Left colon (tissue), 2 donors: ENCODE data around the gene DACT3. TPM values are rescaled to one million over a fixed set of nuclear protein-coding genes. Genes with fewer than 3 reads are reported as not detected.

ENCODE experiments used
- ATAC-seq: fragments of 200-7000 bp; cut with Tn5 transposase; one replicate; pipeline ENCODE4 v1.9.1; 2020; ENCODE audit warnings: mild to moderate bottlenecking, moderate library complexity
- DNase-seq, 2 donors: peaks; one replicate each; pipeline ENCODE4 v3.0.0-alpha.2; 2020
- intact Hi-C, 2 donors: fragments of 100-400 bp; cut with DNase I in 1 of 2; cut with micrococcal nuclease in 1 of 2; formaldehyde crosslinking; loops; one replicate each; pipeline versions ENCODE4 v1.11.2 to v1.14.0; 2022; cut with DNase I, micrococcal nuclease
- long read RNA-seq: library from polyadenylated mRNA; unstranded; transcript quantifications from one replicate; pipeline ENCODE4 v2.0.0, GENCODE V29; 2021
- total RNA-seq, 2 donors: library from RNA; stranded (reverse); fragmentation: NEBNext Ultra II Directional; extraction: Animal tissue kit (Norgen Biotek cat#: 25700); gene quantifications; one replicate each; pipeline ENCODE4 v1.2.1, GENCODE V29; 2021
- donor health status: DM: no; HTN: no; CAD: no.
- donor health status: DM: yes; HTN: yes; CAD: no.

The DACT3 gene, protein sequence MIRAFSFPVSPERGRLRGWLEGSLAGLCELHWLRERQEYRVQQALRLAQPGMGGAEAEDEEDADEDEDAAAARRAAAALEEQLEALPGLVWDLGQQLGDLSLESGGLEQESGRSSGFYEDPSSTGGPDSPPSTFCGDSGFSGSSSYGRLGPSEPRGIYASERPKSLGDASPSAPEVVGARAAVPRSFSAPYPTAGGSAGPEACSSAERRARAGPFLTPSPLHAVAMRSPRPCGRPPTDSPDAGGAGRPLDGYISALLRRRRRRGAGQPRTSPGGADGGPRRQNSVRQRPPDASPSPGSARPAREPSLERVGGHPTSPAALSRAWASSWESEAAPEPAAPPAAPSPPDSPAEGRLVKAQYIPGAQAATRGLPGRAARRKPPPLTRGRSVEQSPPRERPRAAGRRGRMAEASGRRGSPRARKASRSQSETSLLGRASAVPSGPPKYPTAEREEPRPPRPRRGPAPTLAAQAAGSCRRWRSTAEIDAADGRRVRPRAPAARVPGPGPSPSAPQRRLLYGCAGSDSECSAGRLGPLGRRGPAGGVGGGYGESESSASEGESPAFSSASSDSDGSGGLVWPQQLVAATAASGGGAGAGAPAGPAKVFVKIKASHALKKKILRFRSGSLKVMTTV
- total RNA-seq, result 1 to 10 TPM; 1.1 to 7.8 TPM
- long read RNA-seq, partial matches to known transcripts, result 0 of 2 reads
- long read RNA-seq, other reads (novel, unspliced or antisense), result 2 of 2 reads

DNA sequence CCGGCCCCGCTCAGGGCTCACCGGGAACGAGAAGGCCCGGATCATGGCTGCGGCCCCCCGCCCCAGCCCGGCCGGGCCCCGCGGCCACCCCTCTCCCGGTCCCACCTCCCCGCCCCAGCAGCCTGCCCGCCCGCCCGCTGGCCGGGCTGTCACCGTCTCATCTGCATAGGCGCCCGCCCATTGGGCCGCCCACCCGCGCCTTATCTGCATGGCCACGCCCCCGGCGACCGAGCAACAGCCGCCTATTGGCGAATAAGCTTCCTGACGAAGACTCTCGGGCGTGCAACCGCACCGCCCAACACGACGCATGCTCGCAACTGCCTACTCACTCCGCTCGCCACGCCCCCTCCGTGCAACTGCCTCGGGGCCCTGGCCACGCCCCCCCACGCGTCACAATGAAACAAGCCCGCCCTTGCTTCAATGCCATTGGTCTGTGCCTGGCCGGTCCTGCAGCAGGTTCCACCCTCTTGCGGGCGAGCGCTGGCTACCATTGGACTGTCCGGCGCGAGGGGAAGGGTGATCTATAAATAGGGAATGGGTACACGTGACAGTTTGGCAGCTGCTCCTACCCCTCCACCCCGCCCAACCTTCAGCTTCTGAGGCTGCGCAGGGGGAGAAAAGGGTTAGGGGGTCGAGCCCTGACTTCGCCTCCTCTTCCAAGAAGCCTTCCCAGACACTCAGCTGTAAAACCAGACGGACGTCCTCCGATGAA, at the start of gene DACT3:
Gene DACT3, minus strand, starts transcription at position 163 of the 712 bp plus-strand sequence. Its CDS starts 118 bp downstream, at position 45.
- intact Hi-C loops, result loop anchor here (5.0 to 10.0 kb wide), 2 partner anchors 44 to 46 kb away; no protein-coding TSS in a partner anchor

DNA sequence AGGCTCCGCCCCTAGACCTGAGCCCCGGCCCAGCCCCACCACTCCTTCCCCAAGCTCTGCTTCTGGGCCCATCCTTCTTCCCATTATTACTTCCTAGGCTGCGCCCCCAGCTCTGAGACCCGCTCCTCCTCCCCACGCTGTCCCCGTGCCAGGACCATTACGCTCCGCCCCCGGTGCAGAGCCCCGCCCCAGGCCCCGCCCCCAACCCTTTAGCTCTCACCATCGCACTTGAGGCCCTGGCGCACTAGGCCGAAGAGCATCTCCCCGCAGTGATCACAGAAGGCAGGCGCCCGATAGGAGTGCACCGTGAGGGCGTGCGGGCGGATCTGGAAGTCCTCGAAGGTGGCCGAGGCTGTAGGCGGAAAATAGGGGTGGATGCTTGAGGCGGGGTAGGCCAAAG, 49.7 kb upstream of the DACT3 start:
- no peak for ATAC-seq
- DNase-seq, result no peak
- intact Hi-C loops, result no loop called here

More for the DNA sequence above, at the start of gene DACT3:
- ATAC-seq (peak; percentile 92), DNase-seq (peak; percentile 100)

DNA sequence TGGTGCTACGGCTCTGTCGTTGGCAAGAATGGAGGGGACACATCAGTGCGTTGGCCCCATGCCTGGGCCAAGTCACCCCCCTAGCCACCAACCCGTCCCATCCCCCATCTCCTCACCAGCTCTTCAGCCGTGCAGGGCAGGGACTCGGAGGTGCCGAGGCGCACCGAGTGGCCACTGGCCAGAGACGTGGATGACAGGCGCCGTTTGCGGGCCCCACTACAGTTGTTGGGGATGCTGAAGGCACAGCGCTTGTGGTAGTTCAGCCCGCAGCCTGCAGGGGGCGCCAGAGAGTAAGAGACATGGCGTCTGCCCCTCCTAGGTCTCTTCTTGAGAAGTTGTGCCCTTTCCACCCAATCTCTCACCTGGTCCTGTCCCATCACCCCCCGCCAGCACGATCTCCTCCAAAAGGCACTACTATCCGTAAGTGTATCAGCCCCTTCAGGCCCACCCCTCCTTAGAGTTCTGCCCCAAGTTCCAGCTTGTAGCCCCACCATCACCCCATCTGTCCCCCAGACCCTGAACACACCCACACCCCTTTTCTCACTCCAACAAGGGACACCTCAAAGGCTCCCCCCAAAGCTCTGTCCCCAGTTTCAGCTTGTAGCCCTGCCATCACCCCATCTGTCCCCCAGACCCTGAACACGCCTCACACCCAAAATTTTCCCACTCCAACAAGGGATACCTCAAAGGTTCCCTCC, 43.5 kb upstream of the DACT3 start:
- intact Hi-C loops, result no loop called here
- peak; percentile 52 to 86 for DNase-seq
- peak; percentile 64 for ATAC-seq

- DNase-seq (no peak), ATAC-seq (no peak)
- intact Hi-C loops, result no loop called here
These were observed 39.7 kb upstream of the DACT3 start for GRCh38 chr19:46700704-46701103.

- intact Hi-C loops, result no loop called here
- ATAC-seq (no peak), DNase-seq (no peak)
These were observed 37.7 kb upstream of the DACT3 start for GRCh38 chr19:46698395-46699321.

GRCh38 chr19:46697204-46697960, 36.4 kb upstream of the DACT3 start:
- intact Hi-C loops, result no loop called here
- ATAC-seq, result peak; percentile 92
- peak; percentile 96 to 98 for DNase-seq

DNA sequence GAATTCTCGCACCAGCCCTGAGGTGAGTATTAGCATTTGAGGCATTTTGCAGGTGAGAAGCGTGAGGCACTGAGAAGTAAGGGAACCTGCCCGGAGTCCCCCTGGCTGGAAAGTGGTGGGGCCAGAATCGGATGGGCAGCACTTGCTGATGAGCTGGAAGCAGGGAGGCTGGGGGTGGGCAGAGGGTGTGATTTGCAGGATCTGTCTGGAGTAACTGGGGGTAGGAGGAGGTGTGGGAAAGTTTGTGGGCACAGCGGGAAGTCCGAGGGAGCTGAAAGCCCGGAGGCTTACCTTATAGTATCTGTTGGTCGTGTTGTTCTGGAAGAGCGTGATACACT, 35.9 kb upstream of the DACT3 start:
- ATAC-seq (no peak), DNase-seq (no peak)
- intact Hi-C loops, result no loop called here

DNA sequence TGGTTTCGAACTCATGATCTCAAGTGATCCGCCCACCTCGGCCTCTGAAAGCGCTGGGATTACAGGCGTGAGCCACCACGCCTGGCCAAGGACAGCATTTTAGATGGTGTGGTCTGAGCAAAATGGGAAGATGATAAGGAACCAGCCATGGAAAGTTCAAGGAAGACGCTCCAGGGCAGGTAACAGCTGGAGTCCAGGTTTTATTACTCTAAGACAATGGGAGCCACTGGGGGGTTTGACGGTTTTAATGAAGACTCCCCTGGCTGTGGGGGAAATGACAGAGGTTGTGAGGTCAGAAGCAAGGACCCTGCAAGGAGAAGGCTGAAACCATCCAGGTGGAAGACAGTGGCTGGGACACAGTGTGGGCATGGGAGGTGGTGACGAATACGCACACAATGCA, 35.1 kb upstream of the DACT3 start:
- intact Hi-C loops, result no loop called here
- no peak for ATAC-seq
- no peak for DNase-seq

DNA sequence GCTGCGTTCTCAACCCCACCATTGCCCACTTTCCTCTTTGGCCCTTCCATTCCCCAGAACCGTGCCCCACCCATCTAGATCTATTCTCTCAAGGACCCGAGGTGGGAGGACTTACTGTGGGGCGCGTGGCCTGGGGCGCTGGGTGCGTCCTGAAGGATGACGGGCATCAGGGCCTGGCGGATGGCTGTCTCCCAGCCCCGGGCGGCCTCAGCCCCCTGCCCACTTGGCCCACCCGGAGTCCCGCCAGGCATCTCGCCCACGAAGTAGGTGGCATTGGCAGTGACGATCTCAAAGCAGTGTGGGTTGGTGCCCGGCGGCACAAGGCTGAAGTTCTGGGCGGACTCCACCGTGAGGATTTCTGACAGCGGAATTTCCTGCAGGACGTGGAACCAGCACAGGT, 32.8 kb upstream of the DACT3 start:
- ATAC-seq, result no peak
- intact Hi-C loops, result no loop called here
- DNase-seq, result no peak

DNA sequence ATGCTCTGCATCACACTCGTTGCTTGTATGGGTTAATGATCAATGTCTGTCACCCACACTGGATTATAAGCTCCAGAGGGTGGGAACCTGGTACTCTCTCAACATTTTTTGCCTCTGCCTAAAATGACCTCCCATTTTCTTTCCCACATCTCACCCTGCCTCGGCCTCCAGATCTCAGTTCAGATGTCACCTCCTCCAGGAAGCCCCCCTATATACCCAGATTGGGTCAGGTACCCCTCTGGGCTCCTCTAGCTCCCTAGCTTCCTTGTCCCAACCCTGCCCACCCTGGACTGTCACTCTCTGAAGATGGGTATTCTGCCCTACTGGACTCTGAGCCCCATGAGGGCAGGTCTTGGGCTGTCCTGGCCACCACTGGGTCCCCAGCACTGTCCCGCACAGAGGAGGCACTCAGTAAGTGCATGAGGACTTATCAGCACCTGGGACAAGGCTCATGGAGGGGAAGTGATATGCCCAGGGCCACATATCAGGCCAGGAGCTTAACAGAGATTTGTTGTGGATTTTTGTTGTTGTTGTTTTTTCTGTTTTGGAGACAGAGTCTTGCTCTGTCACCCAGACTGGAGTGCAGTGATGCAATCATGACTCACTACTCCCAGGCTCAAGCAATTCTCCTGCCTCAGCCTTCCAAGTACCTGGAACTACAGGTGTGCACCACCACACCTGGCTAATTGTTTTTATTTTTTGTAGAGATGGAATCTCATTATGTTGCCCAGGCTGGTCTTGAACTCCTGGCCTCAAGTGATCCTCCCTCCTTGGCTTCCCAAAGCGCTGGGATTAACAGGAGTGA, 32.1 kb upstream of the DACT3 start:
- DNase-seq (no peak), ATAC-seq (no peak)
- intact Hi-C loops, result no loop called here

DNA sequence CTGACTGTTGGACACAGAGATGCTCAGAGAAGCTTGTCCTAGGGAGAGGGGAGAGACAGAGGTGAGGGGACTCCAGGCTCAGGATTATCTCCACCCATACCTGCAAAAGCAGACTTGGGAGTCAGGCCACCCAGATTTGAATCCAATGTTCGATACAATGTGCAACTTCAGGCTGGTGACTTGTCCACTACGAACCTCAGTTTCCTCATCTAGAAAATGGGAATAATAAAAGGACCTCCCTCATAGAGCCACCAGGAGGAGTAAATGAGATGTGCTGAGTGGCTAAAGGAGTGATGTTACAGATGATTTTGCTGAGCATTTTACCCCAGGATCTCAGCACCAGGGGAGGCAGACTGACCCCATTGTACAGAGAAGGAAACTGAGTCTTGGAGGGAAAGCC, 31.0 kb upstream of the DACT3 start:
- intact Hi-C loops, result no loop called here
- DNase-seq (no peak), ATAC-seq (no peak)

GRCh38 chr19:46691104-46691503, 30.1 kb upstream of the DACT3 start:
- ATAC-seq (no peak), DNase-seq (no peak)
- intact Hi-C loops, result no loop called here

DNA sequence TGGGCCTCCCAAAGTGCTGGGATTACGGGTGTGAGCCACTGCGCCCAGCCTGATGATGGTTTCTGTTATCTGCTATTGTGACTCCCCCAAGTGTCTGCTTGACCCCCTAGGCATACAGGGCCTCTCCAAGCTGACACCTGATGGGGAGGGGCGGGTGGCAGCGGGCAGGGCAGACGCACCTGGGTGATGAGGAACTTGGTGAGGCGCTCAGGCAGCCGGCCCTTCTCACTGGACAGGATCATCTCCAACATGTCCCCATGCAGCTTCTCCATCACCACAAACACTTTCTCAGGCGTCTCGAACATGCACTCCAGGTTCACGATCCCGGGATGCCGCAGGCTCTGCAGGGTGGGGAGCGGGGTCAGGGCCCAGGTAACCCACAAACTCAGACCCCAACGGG, 28.4 kb upstream of the DACT3 start:
- ATAC-seq, result no peak
- intact Hi-C loops, result no loop called here
- DNase-seq, result no peak

GRCh38 chr19:46687438-46688145, 26.6 kb upstream of the DACT3 start:
- no peak for DNase-seq
- no peak for ATAC-seq
- intact Hi-C loops, result no loop called here

- intact Hi-C loops, result no loop called here
- no peak for DNase-seq
- no peak for ATAC-seq
These were observed 24.2 kb upstream of the DACT3 start for GRCh38 chr19:46685189-46685588.

- intact Hi-C loops, result no loop called here
- ATAC-seq, result peak; percentile 75
- peak; percentile 40 for DNase-seq
These were observed 17.2 kb upstream of the DACT3 start for GRCh38 chr19:46678110-46678732.
